ENCODE data around the gene GABRG3.

GABRG3 gene

DNA sequence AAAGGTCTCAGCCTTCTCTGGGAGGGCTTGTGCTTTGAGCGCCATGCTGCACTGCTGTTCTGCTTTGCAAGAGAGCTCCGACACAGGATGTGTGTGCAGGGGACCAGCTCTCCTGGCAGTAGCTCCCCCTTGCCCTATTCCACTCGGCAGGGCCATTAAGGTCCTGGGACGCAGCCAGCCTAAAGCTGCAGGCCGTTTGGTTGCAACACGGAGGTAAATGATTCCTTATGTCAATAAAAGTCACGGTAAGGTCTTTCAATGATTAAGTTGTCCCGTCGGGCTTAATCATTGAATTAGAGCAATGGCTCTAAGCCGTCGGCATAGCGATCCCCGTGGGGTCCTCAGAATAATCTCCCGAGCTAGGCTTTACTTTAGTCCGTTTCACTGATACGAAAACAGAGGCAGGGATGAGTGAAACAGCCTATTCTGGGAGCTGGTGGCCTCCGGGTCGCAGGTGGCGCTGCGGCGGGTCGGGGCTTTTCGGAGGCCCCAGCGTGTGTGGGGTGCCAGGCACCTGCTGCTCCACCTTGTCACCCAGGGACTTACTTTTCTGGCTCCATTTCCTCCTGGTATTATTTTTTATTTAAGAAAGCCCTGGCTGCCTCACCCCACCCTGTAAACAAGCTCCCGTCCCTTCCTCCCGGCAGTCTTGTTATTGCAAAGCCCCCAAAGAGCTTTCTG lies 603.0 kb downstream of the GABRG3 start:
- no peak overlapping the region for H3K4me3 ChIP-seq (ENCODE audit: low read depth, low read length)
- TF ChIP-seq, protein P1, sequence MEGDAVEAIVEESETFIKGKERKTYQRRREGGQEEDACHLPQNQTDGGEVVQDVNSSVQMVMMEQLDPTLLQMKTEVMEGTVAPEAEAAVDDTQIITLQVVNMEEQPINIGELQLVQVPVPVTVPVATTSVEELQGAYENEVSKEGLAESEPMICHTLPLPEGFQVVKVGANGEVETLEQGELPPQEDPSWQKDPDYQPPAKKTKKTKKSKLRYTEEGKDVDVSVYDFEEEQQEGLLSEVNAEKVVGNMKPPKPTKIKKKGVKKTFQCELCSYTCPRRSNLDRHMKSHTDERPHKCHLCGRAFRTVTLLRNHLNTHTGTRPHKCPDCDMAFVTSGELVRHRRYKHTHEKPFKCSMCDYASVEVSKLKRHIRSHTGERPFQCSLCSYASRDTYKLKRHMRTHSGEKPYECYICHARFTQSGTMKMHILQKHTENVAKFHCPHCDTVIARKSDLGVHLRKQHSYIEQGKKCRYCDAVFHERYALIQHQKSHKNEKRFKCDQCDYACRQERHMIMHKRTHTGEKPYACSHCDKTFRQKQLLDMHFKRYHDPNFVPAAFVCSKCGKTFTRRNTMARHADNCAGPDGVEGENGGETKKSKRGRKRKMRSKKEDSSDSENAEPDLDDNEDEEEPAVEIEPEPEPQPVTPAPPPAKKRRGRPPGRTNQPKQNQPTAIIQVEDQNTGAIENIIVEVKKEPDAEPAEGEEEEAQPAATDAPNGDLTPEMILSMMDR (IDR thresholded peaks at IDR 0.05; ENCODE audit: borderline replicate concordance, insufficient read depth, low read depth, low read length): no peak

DNA sequence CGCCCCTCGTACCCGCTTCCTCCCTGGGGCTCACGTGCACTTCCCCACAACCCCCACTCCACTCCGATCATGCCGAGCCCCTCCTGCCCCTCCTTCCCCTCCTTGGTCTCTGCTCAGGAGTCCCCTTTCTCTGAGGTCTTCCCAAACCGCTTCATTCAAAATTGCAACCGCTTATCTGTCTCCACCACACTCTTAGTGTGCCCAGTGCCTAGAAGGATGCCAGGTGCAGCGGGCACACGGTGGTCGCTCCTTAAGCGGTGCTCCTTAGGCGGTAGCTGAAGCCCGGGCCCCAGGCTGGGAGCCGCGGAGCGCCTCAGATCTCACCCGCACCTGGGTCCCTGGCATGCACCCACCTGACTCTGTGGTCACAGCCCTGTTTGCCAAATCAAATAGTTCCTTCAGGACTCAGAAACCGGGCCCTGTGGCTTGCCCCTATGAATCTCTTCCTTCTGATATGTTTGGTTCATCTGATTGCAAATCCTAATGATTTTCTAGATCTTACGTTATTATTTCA lies 603.6 kb downstream of the GABRG3 start:
- TF ChIP-seq, protein P1 (IDR thresholded peaks at IDR 0.05; ENCODE audit: borderline replicate concordance, insufficient read depth, low read depth, low read length): no peak
- H3K4me3 ChIP-seq (ENCODE audit: low read depth, low read length): no peak overlapping the region

DNA sequence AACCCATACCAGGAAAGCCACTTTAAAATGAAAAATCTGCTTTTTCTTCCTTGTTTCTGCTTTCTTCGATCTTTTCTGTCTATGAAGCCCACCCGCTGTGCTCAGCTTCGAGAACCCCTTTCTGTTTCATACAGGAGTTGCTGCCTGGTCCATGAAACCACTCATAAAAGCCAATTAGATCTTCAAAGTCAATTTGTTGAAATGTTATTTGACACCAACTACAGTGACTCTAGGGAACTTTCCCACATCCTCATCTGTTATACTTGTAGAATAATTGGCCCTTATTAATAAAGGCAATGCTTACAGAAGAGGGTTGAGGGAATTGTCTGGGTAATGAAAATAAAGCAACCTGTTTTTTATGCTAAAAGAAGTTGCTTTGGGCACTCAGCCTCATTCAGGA lies 604.5 kb downstream of the GABRG3 start:
- no peak overlapping the region for H3K4me3 ChIP-seq (ENCODE audit: low read depth, low read length)
- TF ChIP-seq, protein P1 (IDR thresholded peaks at IDR 0.05; ENCODE audit: borderline replicate concordance, insufficient read depth, low read depth, low read length): no peak

DNA sequence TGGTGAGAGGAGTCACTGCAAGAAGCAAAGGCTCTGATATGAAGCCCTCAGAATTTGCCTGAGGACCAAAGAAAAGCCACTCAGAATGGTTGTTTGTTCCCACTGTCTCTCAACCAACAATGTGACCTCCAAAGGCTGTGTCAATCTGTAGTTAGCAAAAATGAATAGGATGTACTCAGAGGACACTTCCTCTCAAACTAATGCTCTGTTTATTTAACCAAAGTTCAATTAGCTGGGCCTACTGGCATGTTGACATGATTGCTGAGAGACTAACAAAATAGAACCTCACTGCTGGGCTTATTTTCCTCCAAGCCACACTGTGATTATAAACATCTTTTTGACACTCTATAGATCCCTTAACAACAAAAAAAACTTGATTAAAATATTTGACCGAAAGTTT lies 605.6 kb downstream of the GABRG3 start:
- TF ChIP-seq, protein P1 (IDR thresholded peaks at IDR 0.05; ENCODE audit: borderline replicate concordance, insufficient read depth, low read depth, low read length): no peak
- H3K4me3 ChIP-seq (ENCODE audit: low read depth, low read length): no peak overlapping the region

DNA sequence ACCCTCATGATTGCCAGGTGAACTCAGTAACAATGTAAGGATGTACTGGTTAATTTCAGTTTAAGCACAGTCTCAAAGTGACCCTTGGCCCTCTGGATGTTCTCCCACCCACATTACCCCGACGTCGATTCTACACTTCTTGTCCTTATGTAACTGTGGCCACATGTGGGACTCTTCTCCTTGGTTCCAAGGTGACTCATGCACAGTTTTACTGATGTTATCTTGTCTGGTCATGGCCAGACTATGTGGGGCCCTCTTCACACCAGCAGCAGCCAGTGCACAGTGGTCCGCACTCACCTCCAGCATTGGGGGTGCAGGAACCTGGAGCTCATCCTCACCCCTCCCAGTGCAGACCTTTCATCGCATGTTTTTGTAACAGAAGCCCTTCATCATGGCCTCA lies 608.8 kb downstream of the GABRG3 start:
- TF ChIP-seq, protein P1 (IDR thresholded peaks at IDR 0.05; ENCODE audit: borderline replicate concordance, insufficient read depth, low read depth, low read length): no peak
- no peak overlapping the region for H3K4me3 ChIP-seq (ENCODE audit: low read depth, low read length)

DNA sequence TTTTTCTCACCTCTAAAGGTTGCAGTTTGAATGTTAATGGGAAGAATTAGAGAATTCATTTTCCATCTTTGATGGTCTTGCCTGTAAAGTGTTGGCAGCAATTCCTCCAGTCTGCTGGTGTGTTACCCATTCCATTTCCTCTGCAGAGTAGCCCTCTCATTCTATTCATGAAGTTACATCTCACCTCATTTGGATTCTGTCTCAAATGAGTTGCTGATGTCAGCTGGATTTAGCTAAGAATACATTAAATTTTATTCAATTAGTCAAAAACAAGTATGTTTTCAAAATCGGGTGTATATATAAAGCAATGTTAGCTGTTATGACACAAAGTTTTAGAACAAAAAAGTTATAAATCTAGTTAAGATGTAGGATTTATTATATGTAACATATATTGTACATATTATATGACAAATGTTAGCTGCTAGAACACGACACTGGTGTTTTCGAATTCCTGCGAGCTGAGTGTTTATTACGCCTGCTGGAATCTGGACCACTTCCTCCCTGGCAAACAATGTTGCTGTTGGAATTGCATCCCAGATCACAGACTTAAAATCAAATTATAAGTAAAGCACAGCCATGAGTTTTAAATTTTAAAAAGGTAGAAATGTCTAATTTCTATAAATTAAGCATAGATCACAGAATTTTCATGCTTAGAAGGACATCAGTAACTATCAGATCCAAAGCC lies 611.9 kb downstream of the GABRG3 start:
- H3K4me3 ChIP-seq (ENCODE audit: low read depth, low read length): no peak overlapping the region
- TF ChIP-seq, protein P1 (IDR thresholded peaks at IDR 0.05; ENCODE audit: borderline replicate concordance, insufficient read depth, low read depth, low read length): no peak

DNA sequence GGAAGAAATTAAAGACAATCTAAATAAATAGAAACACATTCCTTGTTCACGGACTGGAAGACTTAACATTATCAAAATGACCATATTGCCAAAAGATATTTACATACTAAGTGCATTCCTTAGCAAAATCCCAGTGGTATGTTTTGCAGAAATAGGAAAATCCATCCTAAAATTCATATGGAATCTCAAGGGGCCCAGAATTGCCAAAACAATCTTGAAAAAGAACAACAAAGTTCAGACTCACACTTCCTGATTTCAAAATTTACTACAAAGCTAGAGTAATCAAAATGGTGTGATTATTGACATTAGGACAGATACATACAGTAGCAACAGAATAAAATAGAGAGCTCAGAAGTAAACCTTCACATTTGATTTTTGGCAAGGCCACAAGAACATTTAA lies 612.7 kb downstream of the GABRG3 start:
- no peak overlapping the region for H3K4me3 ChIP-seq (ENCODE audit: low read depth, low read length)
- TF ChIP-seq, protein P1 (IDR thresholded peaks at IDR 0.05; ENCODE audit: borderline replicate concordance, insufficient read depth, low read depth, low read length): no peak

All from GM12875 (cell line).